ENCODE data around the gene ZCCHC18. TPM values are rescaled to one million over a fixed set of nuclear protein-coding genes. Genes with fewer than 3 reads are reported as not detected.

Gene ZCCHC18
- total and polyA plus RNA-seq, 10 donors = 2.0 to 18.6 (median 5.1) TPM

- WGBS, 5 donors = 28 to 75% (median 54%) methylated on average over 1 of the region's 1 CpG
- no peak for DNase-seq
- Histone ChIP-seq H3K9me3 (no peaks in the 10 kb centered on the region), H3K4me3 (no peak overlapping the region), H3K36me3 (no peaks in the 10 kb centered on the region), H3K27me3 (replicated peaks in 1 of 7) (no peaks in the 10 kb centered on the region), H3K4me1 (peaks cover 5 to 24% (median 12%) of the 10 kb centered on the region in 6 donors), H3K27ac (no peak overlapping the region)
- intact Hi-C loops (cut with DNase I; ENCODE audit: low total_unique reads) = no loop called here
- TF ChIP-seq CTCF (IDR thresholded peaks at IDR 0.05 in 8 of 11, conservative IDR thresholded peaks at IDR 0.05 in 3 of 11) = no peak
- TF ChIP-seq POLR2AphosphoS5 (IDR thresholded peaks at IDR 0.05) = no peak
- no peak for TF ChIP-seq POLR2A (IDR thresholded peaks at IDR 0.05)
Observed at GRCh38 chrX:104151037-104151436, 38.7 kb downstream of the ZCCHC18 start.

- peak within 1 kb of the TSS; percentile 63 to 95 (median 92) for H3K27ac ChIP-seq
- no peaks in the 10 kb centered on the region for H3K27me3 ChIP-seq (replicated peaks in 1 of 7)
- 0 to 43% (median 2%) methylated on average over 16 to 44 of the region's 44 CpGs for WGBS, 5 donors
- intact Hi-C loops (cut with DNase I; ENCODE audit: low total_unique reads) = no loop called here
- H3K4me1 ChIP-seq = peaks cover 5 to 33% (median 13%) of the 10 kb centered on the region in 6 donors
- DNase-seq = peak; percentile 92
- TF ChIP-seq POLR2A (IDR thresholded peaks at IDR 0.05) (peak in 2 of 3 donors; percentile 22 to 38), POLR2AphosphoS5 (IDR thresholded peaks at IDR 0.05) (peak; percentile 85 to 92 (median 91)), CTCF (IDR thresholded peaks at IDR 0.05 in 8 of 11, conservative IDR thresholded peaks at IDR 0.05 in 3 of 11) (no peak)
- H3K9me3 ChIP-seq = no peaks in the 10 kb centered on the region
- H3K4me3 ChIP-seq = peak within 1 kb of the TSS; percentile 35 to 73 (median 46)
- no peaks in the 10 kb centered on the region for H3K36me3 ChIP-seq
Observed at GRCh38 chrX:104156630-104157529, 44.6 kb downstream of the ZCCHC18 start, which contains the start of gene SLC25A53. TSS of gene SLC25A53 (minus strand) at chrX:104157009. CDS start at chrX:104105257, 51,752 bp downstream.

Other genes with a start within 250 kb of the ZCCHC18 start
- 1 to 10 TPM; 2.0 to 5.4 (median 3.2) TPM for gene TMSB15B, start 149.9 kb upstream of the ZCCHC18 start, total RNA-seq
- gene TMSB15B, start 149.9 kb upstream of the ZCCHC18 start, polyA plus RNA-seq = 1 to 10 TPM; 5.0 to 8.6 (median 7.5) TPM
- gene H2BW1, start 98.8 kb upstream of the ZCCHC18 start, total RNA-seq = not detected
- not detected for gene H2BW1, start 98.8 kb upstream of the ZCCHC18 start, polyA plus RNA-seq
- not detected for gene H2BW2, start 72.6 kb upstream of the ZCCHC18 start, total RNA-seq
- not detected for gene H2BW2, start 72.6 kb upstream of the ZCCHC18 start, polyA plus RNA-seq
- 1 to 10 TPM in 5 of 7 donors, under 1 TPM in 2; 0.61 to 3.5 (median 1.4) TPM for gene TMSB15C, start 36.3 kb upstream of the ZCCHC18 start, total RNA-seq
- 1 to 10 TPM in 2 of 3 donors, under 1 TPM in 1; 0.77 to 1.3 (median 1.1) TPM for gene TMSB15C, start 36.3 kb upstream of the ZCCHC18 start, polyA plus RNA-seq
- gene SLC25A53, start 44.5 kb downstream of the ZCCHC18 start, total RNA-seq = 10 to 100 TPM; 11.5 to 31.7 (median 15.4) TPM
- gene SLC25A53, start 44.5 kb downstream of the ZCCHC18 start, polyA plus RNA-seq = 1 to 10 TPM; 4.5 to 9.3 (median 5.0) TPM
- 10 to 100 TPM; 15.3 to 24.6 (median 19.2) TPM for gene FAM199X, start 53.9 kb downstream of the ZCCHC18 start, total RNA-seq
- gene FAM199X, start 53.9 kb downstream of the ZCCHC18 start, polyA plus RNA-seq = 1 to 10 TPM; 5.5 to 8.0 (median 5.6) TPM
- gene ESX1, start 142.4 kb downstream of the ZCCHC18 start, total RNA-seq = not detected
- not detected for gene ESX1, start 142.4 kb downstream of the ZCCHC18 start, polyA plus RNA-seq